ENCODE data around the gene LGALS9B. TPM values are rescaled to one million over a fixed set of nuclear protein-coding genes. Genes with fewer than 3 reads are reported as not detected.
"Not testable (repeated sequence)": the region's sequence is repeated elsewhere in the genome, so short reads cannot be mapped to it uniquely, and the experiment has no call there.

Gene LGALS9B
- total and polyA plus RNA-seq, 2 of the 4 experiments (the other 2 are of a cell fraction) = not detected

GRCh38 chr17:20474081-20474480 lies 6.7 kb upstream of the LGALS9B start:
- BruUV-seq (replicated peaks); H3K36me3 ChIP-seq (ENCODE audit: control insufficient read depth, insufficient read depth, low read length); H4K20me1 ChIP-seq (ENCODE audit: insufficient read depth, low read length); H3K4me2 ChIP-seq (ENCODE audit: low read depth, low read length); H3K9me1 ChIP-seq (ENCODE audit: insufficient read depth, low read length); H3K9me3 ChIP-seq (ENCODE audit: control insufficient read depth, insufficient read depth, low read length); H2AK9ac ChIP-seq (replicated peaks; ENCODE audit: low read depth, low read length, poor library complexity); H4K8ac ChIP-seq (ENCODE audit: low read depth in 2 of 2, low read length in 2 of 2); H2AFZ ChIP-seq (replicated peaks; ENCODE audit: low read length, poor library complexity); CTCF ChIA-PET; intact Hi-C loops (cut with micrococcal nuclease); H4K5ac ChIP-seq (ENCODE audit: low read depth, low read length); H4K91ac ChIP-seq (ENCODE audit: insufficient read depth, low read depth, low read length); H3K4me3 ChIP-seq (ENCODE audit: insufficient read depth, low read depth, low read length); H2BK20ac ChIP-seq (ENCODE audit: low read depth, low read length); ATAC-seq (ENCODE audit: low read depth); DNase-seq; H3K56ac ChIP-seq (ENCODE audit: extremely low read depth, insufficient read depth, low read length); H3K9ac ChIP-seq (ENCODE audit: low read depth, low read length); H3K79me1 ChIP-seq (ENCODE audit: low read depth in 1 of 2, low read length in 2 of 2); H3K27me3 ChIP-seq (ENCODE audit: control insufficient read depth, insufficient read depth, low read length); H2BK5ac ChIP-seq (ENCODE audit: low read depth, low read length, poor library complexity, severe bottlenecking); POLR2A ChIA-PET (ENCODE audit: unreplicated experiment); H3K4me1 ChIP-seq (ENCODE audit: control insufficient read depth, insufficient read depth, low read length); H3K14ac ChIP-seq (replicated peaks; ENCODE audit: low read depth, low read length); dilution Hi-C loops (cut with HindIII; ENCODE audit: low sequenced_read_pairs, unreplicated experiment); H3K18ac ChIP-seq (ENCODE audit: low read depth, low read length); H2AK5ac ChIP-seq (ENCODE audit: low read depth, low read length); H2BK15ac ChIP-seq (ENCODE audit: low read depth, low read length); H2BK120ac ChIP-seq (ENCODE audit: low read depth, low read length); H3K4ac ChIP-seq (ENCODE audit: low read depth, low read length); H3K27ac ChIP-seq (ENCODE audit: insufficient read depth, low read length); H3K23ac ChIP-seq (ENCODE audit: low read depth, low read length); in situ Hi-C loops (cut with MboI; ENCODE audit: low sequenced_read_pairs): not testable (repeated sequence)

DNA sequence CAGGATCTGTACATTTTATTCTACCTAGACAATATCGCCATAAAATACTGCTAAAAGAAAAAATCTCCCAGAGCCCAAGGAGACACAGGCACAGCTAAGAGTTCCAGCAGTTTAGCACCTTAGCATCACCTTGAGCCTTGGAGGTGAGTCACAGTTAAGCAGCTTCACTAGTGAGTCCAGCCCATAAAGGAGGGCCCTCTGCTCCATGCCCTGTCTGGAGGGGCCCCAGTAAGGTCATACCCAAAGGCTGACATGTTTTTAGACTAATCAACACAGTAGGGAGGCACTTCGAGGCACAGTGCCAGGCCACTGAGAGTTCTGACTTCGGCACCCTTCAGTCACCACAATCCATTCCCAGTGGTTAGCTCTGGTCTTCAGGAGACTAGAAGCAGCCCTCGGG lies 2.6 kb upstream of the LGALS9B start:
- not testable (repeated sequence) for BruUV-seq (replicated peaks); ATAC-seq (ENCODE audit: low read depth)

More for the DNA sequence above, 2.6 kb upstream of the LGALS9B start:
- H4K5ac ChIP-seq (ENCODE audit: low read depth, low read length); H2BK20ac ChIP-seq (ENCODE audit: low read depth, low read length); H3K9ac ChIP-seq (ENCODE audit: low read depth, low read length); H4K91ac ChIP-seq (ENCODE audit: insufficient read depth, low read depth, low read length); H3K23ac ChIP-seq (ENCODE audit: low read depth, low read length); H2BK15ac ChIP-seq (ENCODE audit: low read depth, low read length); H3K27me3 ChIP-seq (ENCODE audit: control insufficient read depth, insufficient read depth, low read length); H3K4me3 ChIP-seq (ENCODE audit: insufficient read depth, low read depth, low read length); intact Hi-C loops (cut with micrococcal nuclease); in situ Hi-C loops (cut with MboI; ENCODE audit: low sequenced_read_pairs); H3K14ac ChIP-seq (replicated peaks; ENCODE audit: low read depth, low read length); H2AK5ac ChIP-seq (ENCODE audit: low read depth, low read length); H2BK5ac ChIP-seq (ENCODE audit: low read depth, low read length, poor library complexity, severe bottlenecking); H3K18ac ChIP-seq (ENCODE audit: low read depth, low read length); H3K27ac ChIP-seq (ENCODE audit: insufficient read depth, low read length); H3K4me1 ChIP-seq (ENCODE audit: control insufficient read depth, insufficient read depth, low read length); dilution Hi-C loops (cut with HindIII; ENCODE audit: low sequenced_read_pairs, unreplicated experiment); DNase-seq; H2BK120ac ChIP-seq (ENCODE audit: low read depth, low read length); H3K56ac ChIP-seq (ENCODE audit: extremely low read depth, insufficient read depth, low read length); H2AK9ac ChIP-seq (replicated peaks; ENCODE audit: low read depth, low read length, poor library complexity); H3K9me1 ChIP-seq (ENCODE audit: insufficient read depth, low read length); H3K4ac ChIP-seq (ENCODE audit: low read depth, low read length); H4K8ac ChIP-seq (ENCODE audit: low read depth in 2 of 2, low read length in 2 of 2); H3K4me2 ChIP-seq (ENCODE audit: low read depth, low read length); H3K36me3 ChIP-seq (ENCODE audit: control insufficient read depth, insufficient read depth, low read length); H2AFZ ChIP-seq (replicated peaks; ENCODE audit: low read length, poor library complexity); CTCF ChIA-PET; H3K9me3 ChIP-seq (ENCODE audit: control insufficient read depth, insufficient read depth, low read length); H3K79me1 ChIP-seq (ENCODE audit: low read depth in 1 of 2, low read length in 2 of 2); H4K20me1 ChIP-seq (ENCODE audit: insufficient read depth, low read length); POLR2A ChIA-PET (ENCODE audit: unreplicated experiment): not testable (repeated sequence)
- no CpG with 5 or more reads among the region's 4 CpGs for WGBS, 2 experiments (ENCODE audit: extremely low coverage in 2 of 2, insufficient read length in 1 of 2)

Measured in IMR-90 (cell line).